HepG2 (cell line): ENCODE measurements around the gene DHCR7. TPM values are rescaled to one million over a fixed set of nuclear protein-coding genes. Genes with fewer than 3 reads are reported as not detected.

Experiments used
- ATAC-seq: fragments of 200-7000 bp; cut with Tn5 transposase; 3 replicates; pipeline ENCODE4 v1.9.1; 2020; ENCODE audit warnings: mild to moderate bottlenecking, moderate library complexity
- BruUV-seq: library from RNA; stranded (reverse); fragments of 400-500 nt; replicated peaks from 2 replicates; lab custom pipeline; 2021; lab: Mats Ljungman, UMichigan
- CTCF ChIA-PET: fragments of 300-600 bp; formaldehyde crosslinking; extraction: SDS; loops from one replicate; lab custom pipeline; 2021; ENCODE audit warnings: low total read pairs, inconsistent platforms, low intra/inter-chr PET ratio; lab: Yijun Ruan, JAX
- POLR2A ChIA-PET: fragments of 350-600 bp; sonication (Branson Sonifier 250); formaldehyde crosslinking; loops from one replicate; lab custom pipeline; 2020; ENCODE audit warnings: antibody characterized with exemption, inconsistent platforms; lab: Yijun Ruan, JAX
- DNase-seq: peaks from one replicate; pipeline ENCODE4 v3.0.0-alpha.2; 2015; ENCODE audit warnings: low spot score
- FAIRE-seq: peaks from 3 replicates; lab custom pipeline; 2011; peaks lifted over from hg19 to GRCh38; lab: Jason Lieb, UNC
- H2AFZ ChIP-seq: one replicate; pipeline ENCODE4 v1.6.1; 2011; ENCODE audit warnings: low read length, inconsistent platforms
- H3K27ac ChIP-seq: fragments of 300-600 bp; 3 replicates; pipeline ENCODE4 v1.8.0; 2011; ENCODE audit warnings: mixed run types, mild to moderate bottlenecking, mixed read lengths, low read length, inconsistent platforms; ENCODE audit not compliant: insufficient read depth; ENCODE audit errors: extremely low read length
- H3K27me3 ChIP-seq, 2 experiments: fragments of 200-600 bp in 1 of 2; 2 replicates in 1 of 2; 3 replicates in 1 of 2; pipeline versions ENCODE4 v1.6.0 to v1.8.0; 2011; ENCODE audit warnings: low read length in 2 of 2, mild to moderate bottlenecking in 2 of 2, moderate library complexity in 2 of 2, inconsistent platforms in 1 of 2; ENCODE audit not compliant: insufficient read depth in 2 of 2, control insufficient read depth in 1 of 2
- H3K36me3 ChIP-seq, 2 experiments: fragments of 200-600 bp in 1 of 2; replicated peaks in 1 of 2; 2 replicates in 1 of 2; 3 replicates in 1 of 2; pipeline versions ENCODE4 v1.5.1 to v1.8.0; 2011; ENCODE audit warnings: low read length in 2 of 2, inconsistent platforms in 1 of 2; ENCODE audit not compliant: insufficient read depth in 2 of 2, control insufficient read depth in 1 of 2
- H3K4me1 ChIP-seq: 2 replicates; pipeline ENCODE4 v1.5.1; 2012; ENCODE audit warnings: low read length, inconsistent platforms; ENCODE audit not compliant: insufficient read depth
- H3K4me2 ChIP-seq: 2 replicates; pipeline ENCODE4 v1.6.0; 2011; ENCODE audit warnings: low read depth, low read length, inconsistent platforms
- H3K4me3 ChIP-seq, 3 experiments: fragments of 200-600 bp in 1 of 3; sonication (generic), shearing (Covaris generic) in 1 of 3; replicated peaks in 1 of 3; 2 replicates each; pipeline ENCODE4 v1.5.1; 2011 to 2016; ENCODE audit warnings: low read length in 3 of 3, inconsistent platforms in 2 of 3, low read depth in 2 of 3, mild to moderate bottlenecking in 2 of 3, control low read depth in 1 of 3, mixed read lengths in 1 of 3; ENCODE audit not compliant: insufficient read depth in 1 of 3
- H3K79me2 ChIP-seq: one replicate; pipeline ENCODE4 v1.6.1; 2011; ENCODE audit warnings: low read length, inconsistent platforms; ENCODE audit not compliant: insufficient read depth
- H3K9ac ChIP-seq: 2 replicates; pipeline ENCODE4 v1.6.0; 2011; ENCODE audit warnings: mild to moderate bottlenecking, low read depth, low read length, inconsistent platforms; ENCODE audit not compliant: insufficient read depth
- H3K9me3 ChIP-seq: 2 replicates; pipeline ENCODE4 v1.5.1; 2012; ENCODE audit warnings: mild to moderate bottlenecking, low read length
- H4K20me1 ChIP-seq: 2 replicates; pipeline ENCODE4 v1.6.0; 2011; ENCODE audit warnings: inconsistent platforms, mild to moderate bottlenecking, low read length, moderate library complexity; ENCODE audit not compliant: insufficient read depth
- CEBPG ChIP-seq: IDR thresholded peaks from 2 replicates; pipeline ENCODE4 v1.6.1; 2016
- CREB1 ChIP-seq, 2 experiments: fragments of 450-650 bp in 1 of 2; IDR thresholded peaks; 2 replicates each; pipeline ENCODE4 v1.6.1; 2016 to 2017; ENCODE audit warnings: control low read depth in 1 of 2, mild to moderate bottlenecking in 1 of 2, missing compliant biosample characterization in 1 of 2, missing genetic modification characterization in 1 of 2
- KLF12 ChIP-seq: sonication (generic); formaldehyde crosslinking; IDR thresholded peaks from 2 replicates; pipeline ENCODE4 v1.4.0; 2020; ENCODE audit warnings: missing genetic modification reagents, borderline replicate concordance
- LCORL ChIP-seq, 2 experiments: fragments of 450-650 bp in 1 of 2; sonication (generic) in 1 of 2; formaldehyde crosslinking in 1 of 2; IDR thresholded peaks; 2 replicates each; pipeline versions ENCODE4 v1.5.0 to v1.6.1; 2017 to 2020; ENCODE audit warnings: antibody characterized with exemption in 1 of 2, missing genetic modification reagents in 1 of 2
- MTA3 ChIP-seq: sonication (generic); formaldehyde crosslinking; IDR thresholded peaks from 2 replicates; pipeline ENCODE4 v1.4.0; 2020; ENCODE audit warnings: missing genetic modification reagents
- MXD4 ChIP-seq: IDR thresholded peaks from 2 replicates; pipeline ENCODE4 v1.6.1; 2016; ENCODE audit warnings: mild to moderate bottlenecking, missing biosample characterization, missing genetic modification reagents
- NRL ChIP-seq: sonication (generic); formaldehyde crosslinking; IDR thresholded peaks from 2 replicates; pipeline ENCODE4 v1.5.0; 2020; ENCODE audit warnings: missing genetic modification reagents, mild to moderate bottlenecking, moderate library complexity, borderline replicate concordance
- POLR2AphosphoS5 ChIP-seq: IDR thresholded peaks from 2 replicates; pipeline ENCODE4 v1.6.1; 2012; ENCODE audit warnings: low read depth, low read length
- REXO4 ChIP-seq: sonication (generic); formaldehyde crosslinking; IDR thresholded peaks from 2 replicates; pipeline ENCODE4 v1.8.0; 2022; ENCODE audit warnings: missing genetic modification reagents, mild to moderate bottlenecking, borderline replicate concordance
- TEAD2 ChIP-seq: sonication (generic); formaldehyde crosslinking; IDR thresholded peaks from 2 replicates; pipeline ENCODE4 v1.9.0; 2021; ENCODE audit warnings: missing genetic modification reagents
- THAP7 ChIP-seq: sonication (generic); formaldehyde crosslinking; IDR thresholded peaks from 2 replicates; pipeline ENCODE4 v1.8.1; 2023; ENCODE audit warnings: mild to moderate bottlenecking, missing genetic modification reagents
- ZBTB2 ChIP-seq: sonication (generic); formaldehyde crosslinking; IDR thresholded peaks from 2 replicates; pipeline ENCODE4 v1.8.0; 2022; ENCODE audit warnings: low read depth, missing genetic modification reagents
- ZNF34 ChIP-seq: sonication (generic); formaldehyde crosslinking; IDR thresholded peaks from 2 replicates; pipeline ENCODE4 v1.4.0; 2020; ENCODE audit warnings: mild to moderate bottlenecking, missing genetic modification reagents, borderline replicate concordance
- ZNF619 ChIP-seq: sonication (generic); formaldehyde crosslinking; IDR thresholded peaks from 2 replicates; pipeline ENCODE4 v1.4.0; 2020; ENCODE audit warnings: mild to moderate bottlenecking, missing genetic modification reagents
- ZSCAN12 ChIP-seq: sonication (generic); formaldehyde crosslinking; IDR thresholded peaks from 2 replicates; pipeline ENCODE4 v1.9.0; 2021; ENCODE audit warnings: mild to moderate bottlenecking, missing genetic modification reagents
- WGBS: methylation state at CpG from one replicate; pipeline ENCODE4 v1.1.6; 2017; ENCODE audit warnings: low lambda C conversion rate; 5-methylcytosine and 5-hydroxymethylcytosine counted together
- in situ Hi-C: cut with HindIII; loops from 2 replicates; pipeline ENCODE4 v1.10.0; 2017; ENCODE audit warnings: low pct_unique_long_range_greater_than_20kb; ENCODE audit not compliant: extremely low pct_ligation_motif_present
- intact Hi-C: fragments of 100-400 bp; cut with micrococcal nuclease; formaldehyde crosslinking; loops from one replicate; pipeline ENCODE4 v1.10.0; 2022; ENCODE audit not compliant: unreplicated experiment
- polyA plus RNA-seq, 8 experiments: library from polyadenylated mRNA; depleted of rRNA in 3 of 8; stranded (reverse) in 7 of 8; unstranded in 1 of 8; fragments of >200 nt; fragmentation: Illumina TruSeq in 4 of 8; extraction: Trizol in 4 of 8; gene quantifications; 2 replicates each; pipeline versions ENCODE4 v1.2.1 to v1.2.3, GENCODE V29; 2011 to 2016; ENCODE audit warnings: low read depth in 4 of 8, missing spikeins in 1 of 8, mixed read lengths in 1 of 8; ENCODE audit not compliant: insufficient read depth in 1 of 8
- total RNA-seq, 5 experiments: library from RNA; depleted of rRNA; stranded (reverse); fragments of >200 nt; fragmentation: Illumina TruSeq; extraction: Trizol; gene quantifications; 2 replicates each; pipeline ENCODE4 v1.2.3, GENCODE V29; 2016; ENCODE audit warnings: low read depth in 1 of 5

The DHCR7 gene
- total and polyA plus RNA-seq, 2 of the 13 experiments (the other 11 are each of a cell fraction or from before 2014, with no cell fraction given) = 96.0 to 143 TPM

- TF ChIP-seq REXO4 (CRISPR knock-in tag) = no peak
- no peak for TF ChIP-seq POLR2AphosphoS5
- no peak for TF ChIP-seq MXD4 (CRISPR knock-in tag)
- TF ChIP-seq NRL (CRISPR knock-in tag) = no peak
Measured at GRCh38 chr11:71407356-71407755, 40.8 kb downstream of the DHCR7 start (continued).

GRCh38 chr11:71406681-71407080 lies 41.5 kb downstream of the DHCR7 start:
- Histone ChIP-seq H3K4me2 (no peak overlapping the region), H3K79me2 (no peaks in the 10 kb centered on the region), H2AFZ (no peak overlapping the region), H3K4me3 (no peak overlapping the region), H3K27ac (no peak overlapping the region), H3K9me3 (no peaks in the 10 kb centered on the region), H3K9ac (no peak overlapping the region), H3K4me1 (no peaks in the 10 kb centered on the region), H3K36me3 (no peaks in the 10 kb centered on the region), H3K27me3 (peaks cover 1 to 37% of the 10 kb centered on the region in 2 experiments), H4K20me1 (no peaks in the 10 kb centered on the region)
- WGBS = 27% methylated on average over 2 of the region's 10 CpGs
- ChIA-PET CTCF (no interaction called here), POLR2A (no interaction called here)
- DNase-seq (no peak), FAIRE-seq (no peak), ATAC-seq (no peak)
- no TSS peak for BruUV-seq
- in situ Hi-C loops (loop anchor here (25.0 kb wide), 1 partner anchor 944 kb away; no protein-coding TSS in a partner anchor), intact Hi-C loops (no loop called here)
- TF ChIP-seq MTA3 (CRISPR knock-in tag) (no peak), ZNF619 (no peak), CREB1 (IDR thresholded peaks at IDR 0.05) (peak; percentile 40; the same call in 1 of the 2 replicates), CREB1 (CRISPR knock-in tag; IDR thresholded peaks at IDR 0.05) (no peak), ZNF34 (CRISPR knock-in tag) (no peak), LCORL (IDR thresholded peaks at IDR 0.05) (0 out of 2 replicates have a peak, but pooled peaks have one; percentile 46), LCORL (CRISPR knock-in tag; IDR thresholded peaks at IDR 0.05) (no peak), THAP7 (CRISPR knock-in tag) (no peak), KLF12 (CRISPR knock-in tag) (no peak), TEAD2 (CRISPR knock-in tag) (no peak), ZBTB2 (CRISPR knock-in tag) (no peak), CEBPG (no peak), ZSCAN12 (CRISPR knock-in tag) (no peak)
